EL (cell line): ENCODE results near the gene PSME1.

Experiments
- DNase-seq: peaks from one replicate; pipeline ENCODE4 v3.0.0-alpha.2; 2016

PSME1 gene

DNA sequence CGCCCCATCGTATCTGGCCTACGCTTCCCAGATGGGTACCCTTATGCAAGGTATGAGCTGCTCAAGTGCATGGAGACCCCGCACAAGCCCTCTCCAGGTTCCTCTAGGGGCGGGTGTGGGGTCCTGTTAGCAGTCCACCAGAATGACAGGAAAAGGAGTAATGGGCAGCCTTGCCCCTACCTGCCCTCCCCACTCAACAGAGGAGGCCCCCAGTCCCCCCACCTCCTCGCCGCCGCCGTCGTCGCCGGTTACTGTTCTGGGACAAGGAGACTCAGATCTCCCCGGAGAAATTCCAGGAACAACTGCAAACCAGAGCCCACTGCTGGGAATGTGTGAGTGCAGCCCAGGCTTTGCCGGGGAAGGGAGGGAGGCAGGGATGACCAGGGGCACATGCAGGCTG lies 41.9 kb downstream of the PSME1 start:
- DNase-seq, result no peak

DNA sequence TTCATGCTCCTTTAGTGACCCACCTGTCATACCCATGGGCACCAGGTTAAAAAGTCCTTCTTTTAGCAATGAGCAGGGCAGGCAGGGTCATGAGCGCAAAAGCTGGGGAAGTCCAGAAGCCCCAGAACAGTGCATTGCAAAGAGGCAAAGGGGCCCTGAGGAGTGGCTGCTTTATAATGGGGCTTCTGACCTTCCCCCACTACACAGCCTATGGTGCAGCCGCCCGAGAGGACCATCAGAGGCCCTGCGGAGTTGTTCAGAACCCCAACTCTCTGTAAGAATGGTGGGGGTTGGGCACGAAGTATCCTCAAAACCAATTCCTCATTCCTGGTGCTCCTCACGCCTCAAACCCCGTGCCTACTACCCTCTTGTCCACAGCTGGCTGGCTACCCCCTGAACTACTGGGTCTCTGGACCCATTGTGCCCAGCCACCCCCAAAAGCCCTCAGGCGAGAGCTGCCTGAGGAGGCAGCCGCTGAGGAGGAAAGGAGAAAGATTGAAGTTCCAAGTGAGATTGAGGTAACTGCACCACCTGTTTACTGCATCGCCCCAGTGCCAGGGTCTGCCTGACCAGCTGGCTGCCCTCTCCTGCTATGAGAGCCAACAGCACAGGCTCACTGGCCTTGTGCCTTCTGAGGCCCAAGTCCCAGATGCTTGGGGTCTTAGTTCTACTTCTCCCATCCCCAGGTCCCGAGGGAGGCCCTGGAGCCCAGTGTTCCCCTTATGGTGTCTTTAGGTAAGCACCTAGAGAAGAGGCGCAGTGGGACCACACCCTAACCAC lies 42.6 kb downstream of the PSME1 start:
- DNase-seq, result no peak

DNA sequence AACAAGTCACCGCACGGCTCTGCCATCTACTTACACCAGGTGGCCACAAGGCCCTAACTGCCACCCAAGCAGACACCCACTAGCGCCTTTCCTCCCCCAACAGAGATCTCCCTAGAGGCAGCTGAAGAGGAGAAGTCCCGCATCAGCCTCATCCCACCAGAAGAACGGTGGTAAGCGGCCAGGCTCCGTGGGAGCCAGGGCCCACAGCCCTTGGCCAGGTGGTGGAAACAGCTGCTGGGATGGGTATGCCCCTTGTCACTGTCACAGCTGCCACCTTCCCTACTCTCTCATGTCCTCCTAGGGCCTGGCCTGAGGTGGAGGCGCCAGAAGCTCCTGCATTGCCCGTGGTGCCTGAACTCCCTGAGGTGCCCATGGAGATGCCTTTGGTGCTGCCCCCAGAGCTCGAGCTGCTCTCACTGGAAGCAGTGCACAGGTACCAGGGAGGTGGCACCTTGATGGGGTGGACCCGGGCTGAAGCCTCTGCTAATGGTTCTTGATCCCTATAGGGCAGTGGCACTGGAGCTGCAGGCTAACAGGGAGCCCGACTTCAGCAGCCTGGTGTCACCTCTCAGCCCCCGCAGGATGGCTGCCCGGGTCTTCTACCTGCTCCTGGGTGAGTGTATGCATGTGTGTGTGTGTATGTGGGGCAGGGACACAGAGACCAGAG lies 43.4 kb downstream of the PSME1 start:
- DNase-seq, result no peak

DNA sequence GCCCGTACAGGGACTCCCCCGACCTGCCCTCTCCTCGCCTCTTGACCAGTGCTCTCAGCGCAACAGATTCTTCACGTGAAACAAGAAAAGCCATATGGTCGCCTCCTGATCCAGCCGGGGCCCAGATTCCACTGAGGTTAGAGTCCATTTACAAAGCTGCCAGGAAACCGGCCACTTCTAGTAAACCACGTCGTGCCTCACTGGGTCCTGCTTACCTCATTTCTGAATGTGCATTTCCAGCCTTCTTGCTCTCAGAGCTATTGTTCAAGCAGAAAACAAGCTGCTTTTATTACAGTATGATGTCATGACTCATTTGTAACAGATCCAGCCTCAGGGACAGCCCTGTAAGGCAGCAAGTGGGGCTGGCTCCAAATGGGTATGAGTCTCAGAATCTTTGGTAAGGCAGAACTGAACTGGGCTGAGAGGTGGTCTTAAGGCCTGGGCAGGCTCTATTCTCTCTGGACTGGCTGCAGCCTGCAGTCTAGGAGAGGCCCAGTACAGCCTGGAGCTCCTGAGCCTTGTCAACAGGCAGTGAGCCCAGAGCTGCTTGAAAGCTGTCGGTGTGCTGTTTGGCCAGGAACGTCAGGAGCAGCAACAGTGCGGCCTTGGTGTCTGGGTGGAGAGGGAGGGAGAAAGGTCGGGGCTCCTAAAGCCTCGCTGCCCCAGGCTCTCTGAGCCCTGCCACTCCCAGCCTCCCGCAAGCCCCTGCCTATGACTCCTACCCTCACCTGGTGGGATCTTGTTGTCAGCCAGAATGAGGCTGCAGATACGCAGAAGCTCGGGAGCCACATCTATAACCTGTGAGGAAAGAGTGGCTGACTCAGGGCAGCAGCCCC lies 44.2 kb downstream of the PSME1 start:
- peak; percentile 67 for DNase-seq

DNA sequence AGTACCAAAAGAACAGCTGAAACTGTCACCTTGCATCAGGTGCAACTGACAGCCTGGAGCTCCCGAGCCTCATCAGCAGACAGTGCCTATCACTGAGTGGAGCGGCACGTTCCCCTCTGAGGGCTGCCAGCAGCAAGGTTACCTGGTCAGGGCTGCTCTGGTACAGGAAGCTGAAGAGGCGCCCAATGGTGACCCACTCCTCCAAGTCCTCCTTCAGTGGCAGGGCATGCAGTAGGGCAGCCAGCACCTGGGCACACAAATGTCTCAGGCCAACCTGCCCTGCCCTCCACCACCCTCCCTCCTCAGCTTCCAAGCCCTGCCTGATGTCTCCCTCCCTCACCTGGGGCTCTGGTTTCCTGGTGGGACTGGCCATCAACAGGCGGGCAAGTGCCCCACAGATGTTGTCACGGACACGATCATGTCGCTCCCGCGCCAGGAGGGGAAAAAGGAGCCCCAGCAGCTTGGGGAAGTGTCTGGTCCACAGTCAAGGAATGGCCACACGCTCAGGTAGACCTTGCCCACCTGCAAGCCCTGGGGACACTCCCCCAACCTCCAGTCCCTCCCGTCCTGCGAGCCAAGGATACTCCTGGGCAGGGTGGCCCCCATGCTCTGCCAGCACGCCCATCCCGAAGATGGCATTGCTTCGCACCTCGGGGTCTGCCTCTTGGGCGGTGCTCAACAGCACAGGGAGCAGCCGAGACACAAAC lies 45.5 kb downstream of the PSME1 start:
- DNase-seq, result no peak

DNA sequence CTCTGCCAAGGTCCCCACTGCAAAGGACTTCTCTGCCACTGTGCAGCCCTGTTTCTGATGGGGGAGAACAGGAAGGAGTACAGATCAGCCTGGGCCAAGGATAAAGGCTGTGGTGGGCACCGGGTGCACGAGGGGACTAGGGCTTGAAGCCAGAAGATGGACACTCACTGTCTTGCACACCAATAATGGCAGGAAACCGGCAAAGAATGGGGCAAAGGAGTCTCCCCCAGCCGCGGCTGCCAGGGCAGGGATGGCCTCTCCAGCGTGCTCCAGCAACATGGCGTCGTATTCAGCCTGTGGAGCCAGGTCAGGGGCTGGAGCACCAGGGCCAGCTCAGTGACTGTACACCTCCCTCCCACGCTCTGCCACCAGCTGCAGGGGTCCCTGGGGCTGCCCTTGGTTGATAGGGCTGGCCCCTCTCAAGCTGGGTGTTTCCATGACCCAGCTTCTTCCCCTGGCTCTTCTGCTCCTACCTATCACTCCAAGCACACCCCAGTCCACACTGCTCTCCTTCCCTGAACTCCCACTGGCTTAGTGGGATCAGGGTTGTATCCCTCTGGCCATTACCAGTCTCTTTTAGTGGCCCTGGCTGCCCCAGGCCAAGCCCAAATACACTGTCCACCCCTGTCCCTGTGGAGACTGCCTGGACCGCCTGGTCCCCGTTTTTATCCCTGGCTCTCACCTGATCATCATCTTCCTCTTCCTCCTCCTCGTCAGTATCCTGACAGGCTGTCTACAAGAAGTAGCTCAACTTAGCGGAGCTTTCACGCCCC lies 46.3 kb downstream of the PSME1 start:
- DNase-seq, result no peak

DNA sequence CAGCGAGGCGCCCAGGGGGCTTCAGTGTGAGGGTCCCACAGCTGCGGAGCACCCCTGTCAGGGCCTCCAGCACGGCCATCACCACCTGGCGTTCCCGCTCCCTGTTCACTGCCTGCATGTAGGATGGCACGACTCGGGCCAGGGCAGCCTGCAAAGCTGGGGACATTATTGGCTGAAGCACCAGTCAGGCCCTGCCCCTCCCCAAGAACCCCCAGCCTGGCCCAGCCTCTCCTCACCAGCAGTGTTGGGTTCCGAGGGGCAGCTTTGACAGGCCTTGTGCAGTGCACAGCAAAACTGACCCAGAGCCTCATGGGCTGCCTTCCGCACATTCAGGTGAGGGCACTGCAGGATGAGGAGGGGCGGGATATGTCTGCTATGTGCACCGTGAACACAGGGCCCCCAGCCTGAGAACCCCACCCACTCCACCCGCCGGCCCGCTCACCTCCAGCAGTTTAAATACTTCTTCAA lies 47.1 kb downstream of the PSME1 start:
- no peak for DNase-seq

DNA sequence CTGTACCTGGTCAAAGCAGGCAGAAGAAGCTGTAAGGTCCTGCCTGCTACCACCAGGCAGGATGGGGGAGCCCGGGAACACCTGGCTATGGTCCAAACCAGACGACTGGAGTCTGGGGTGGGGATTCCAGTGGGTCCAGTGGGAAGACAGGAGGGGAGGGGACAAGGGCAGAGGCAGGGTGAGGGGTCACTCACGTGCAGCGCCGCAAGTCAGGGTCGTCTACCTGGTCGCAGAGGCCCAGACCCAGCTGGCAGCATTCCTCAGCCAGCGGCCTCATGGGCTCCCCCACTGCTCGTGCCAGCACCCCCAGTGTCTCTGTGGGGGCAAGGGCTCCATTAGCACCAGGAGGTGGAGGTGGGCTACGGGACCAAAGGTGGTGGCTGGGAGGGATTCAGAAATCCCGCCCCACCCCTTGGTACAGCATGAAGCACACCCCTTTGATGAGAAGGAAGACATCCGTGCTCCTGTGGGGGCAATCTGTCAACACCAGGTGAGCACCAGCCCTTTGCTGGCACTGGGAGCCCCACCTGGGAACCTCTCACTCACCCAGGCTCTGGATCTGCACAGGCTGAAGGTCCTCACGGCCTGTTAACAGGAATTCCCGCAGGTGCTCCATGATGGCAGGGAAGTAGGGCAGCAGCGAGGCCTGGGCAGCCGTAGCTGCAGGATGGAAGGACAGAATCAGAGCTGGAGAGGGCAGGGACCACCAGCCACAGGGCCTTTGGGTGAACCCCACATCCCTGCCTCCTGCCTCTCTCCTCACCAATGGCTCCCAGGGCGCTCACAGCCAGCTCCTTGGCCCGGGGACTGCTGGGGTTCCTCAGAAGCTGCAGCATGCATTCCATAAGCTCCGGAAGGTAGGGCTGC lies 48.3 kb downstream of the PSME1 start:
- no peak for DNase-seq

DNA sequence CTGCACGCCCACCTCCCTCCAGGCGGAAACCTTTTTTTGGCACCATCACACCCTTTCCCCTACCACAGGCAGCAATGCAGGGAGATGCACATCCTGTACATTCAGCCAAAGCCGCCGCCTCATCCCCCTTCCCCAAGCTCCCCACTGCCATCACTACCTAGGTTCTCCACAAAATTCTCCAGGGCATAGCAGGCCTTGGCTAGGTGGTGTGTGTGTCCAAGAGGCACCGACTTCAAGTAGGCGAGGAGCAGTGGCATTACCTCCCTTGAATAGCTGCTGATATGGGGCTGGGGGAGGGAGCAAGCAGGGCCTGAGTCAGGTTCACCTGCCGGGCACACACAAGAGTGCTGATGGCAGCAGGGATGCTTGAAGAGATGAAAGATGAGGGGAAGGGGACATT lies 49.0 kb downstream of the PSME1 start:
- no peak for DNase-seq

DNA sequence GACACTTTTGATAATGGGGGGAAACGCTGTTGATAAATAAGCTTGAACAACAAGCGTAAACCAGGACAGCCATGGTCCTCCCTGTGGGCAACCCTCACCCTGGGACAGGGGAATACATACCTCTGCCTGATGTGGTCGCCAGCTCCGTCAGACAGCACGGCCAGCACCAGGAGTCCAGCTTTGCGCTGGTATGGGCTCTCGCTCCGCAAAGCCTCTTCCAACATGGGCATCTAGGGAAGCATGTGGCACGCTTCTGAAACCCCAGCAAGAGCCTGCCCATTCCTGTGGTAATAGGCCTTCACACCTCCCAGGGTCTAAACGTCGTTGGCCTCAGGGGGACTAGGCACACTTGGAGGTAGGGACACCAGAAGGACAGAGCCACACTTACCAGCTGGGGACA lies 49.7 kb downstream of the PSME1 start:
- no peak for DNase-seq

DNA sequence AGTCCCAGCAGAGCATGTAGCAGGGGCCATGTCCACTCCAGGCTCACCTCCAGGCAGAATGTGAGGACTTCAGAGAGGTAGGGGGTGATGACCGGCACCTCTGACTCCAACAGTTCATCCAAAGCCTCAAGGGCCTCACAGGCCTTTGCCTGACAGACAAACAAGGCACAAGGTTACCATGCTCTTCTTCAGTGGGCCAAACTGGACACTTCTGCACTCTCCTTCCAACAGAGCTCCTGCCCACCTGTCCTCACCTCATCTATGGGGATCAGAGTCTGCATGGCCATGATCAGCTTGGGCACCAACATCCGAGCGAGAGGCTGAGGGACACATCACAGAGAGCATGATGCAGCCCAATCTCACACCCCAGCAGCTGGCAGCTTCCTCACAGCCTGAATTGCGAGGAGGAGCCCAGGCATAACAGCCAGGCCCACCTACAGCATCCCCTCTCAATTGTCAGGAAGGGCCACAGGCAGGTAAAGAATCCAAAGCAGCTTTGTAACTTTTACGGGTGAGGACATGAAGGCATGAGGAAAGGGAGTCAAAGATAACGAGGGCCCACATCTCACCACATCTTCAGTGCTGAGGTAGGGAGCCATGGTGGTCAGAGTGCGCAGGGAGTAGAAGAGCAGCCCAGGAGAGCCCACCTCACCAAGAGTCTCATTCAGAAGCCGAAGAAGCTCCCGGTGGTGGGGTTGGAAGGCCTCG lies 51.0 kb downstream of the PSME1 start:
- DNase-seq, result no peak

DNA sequence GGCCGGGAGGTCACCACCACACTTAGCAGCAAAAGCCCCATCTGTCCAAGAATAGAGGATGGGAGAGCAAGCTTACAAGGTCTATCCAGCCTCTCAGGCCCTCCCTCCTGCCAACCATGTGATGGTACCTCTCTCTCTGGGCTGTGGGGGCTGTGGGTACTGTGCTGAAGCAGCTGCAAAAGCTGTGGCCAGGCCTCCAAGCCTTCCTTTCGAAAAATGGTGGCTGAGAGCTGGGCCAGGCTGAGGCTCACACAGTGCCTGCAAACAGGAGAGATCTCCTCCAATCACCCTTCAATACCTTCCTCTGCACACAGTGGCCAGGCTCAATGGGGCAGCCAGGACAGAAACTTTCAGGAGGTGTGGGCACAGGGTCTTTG lies 51.5 kb downstream of the PSME1 start:
- DNase-seq, result no peak
